NCI-H1048 (cell line): ENCODE results near the gene C1orf116.
A peak's percentile ranks its signal among the peaks of the same experiment; 100 is the strongest.

Source experiments
- DNase-seq: peaks from one replicate; lab custom pipeline; 2025; lab: John Stamatoyannopoulos, UW

Gene C1orf116

DNA sequence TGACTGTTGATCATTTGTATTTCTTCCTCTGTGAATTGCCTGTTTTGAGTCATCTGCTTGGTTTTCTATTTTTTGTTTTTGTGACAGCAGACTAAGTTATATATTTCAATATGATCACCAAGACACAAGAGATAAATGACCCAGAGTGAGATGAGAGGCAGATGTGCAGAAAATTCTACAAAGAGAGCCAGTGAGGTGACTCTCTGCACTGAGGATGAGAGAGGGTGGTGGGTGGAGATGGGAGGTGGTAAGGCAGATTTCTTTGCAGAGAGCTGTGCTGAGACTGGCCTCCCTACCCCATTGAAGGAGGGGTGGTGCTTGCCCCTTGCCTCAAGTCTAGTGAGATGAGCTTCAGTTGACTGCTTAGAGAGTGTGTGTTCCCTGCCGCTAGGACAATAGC lies 44.7 kb downstream of the C1orf116 start:
- no peak for DNase-seq

DNA sequence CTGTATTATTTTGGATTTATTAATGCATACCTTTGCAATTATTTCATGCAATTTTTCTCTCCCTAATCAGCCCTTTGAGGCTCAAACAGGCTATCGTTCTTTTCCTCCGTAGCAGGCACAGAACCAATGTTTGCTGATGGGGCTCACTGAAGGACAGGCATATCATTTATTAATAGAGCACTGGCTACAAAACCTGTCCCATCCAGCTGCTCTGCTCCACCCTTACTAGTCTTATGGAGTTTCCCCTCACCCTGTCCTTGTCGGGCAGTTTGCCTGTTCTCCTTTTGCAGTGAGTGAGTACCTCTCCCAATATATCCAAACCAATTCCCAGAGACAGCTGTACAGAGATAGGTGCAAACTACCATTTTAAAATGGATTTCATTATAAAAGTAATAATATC lies 45.7 kb downstream of the C1orf116 start:
- no peak for DNase-seq

DNA sequence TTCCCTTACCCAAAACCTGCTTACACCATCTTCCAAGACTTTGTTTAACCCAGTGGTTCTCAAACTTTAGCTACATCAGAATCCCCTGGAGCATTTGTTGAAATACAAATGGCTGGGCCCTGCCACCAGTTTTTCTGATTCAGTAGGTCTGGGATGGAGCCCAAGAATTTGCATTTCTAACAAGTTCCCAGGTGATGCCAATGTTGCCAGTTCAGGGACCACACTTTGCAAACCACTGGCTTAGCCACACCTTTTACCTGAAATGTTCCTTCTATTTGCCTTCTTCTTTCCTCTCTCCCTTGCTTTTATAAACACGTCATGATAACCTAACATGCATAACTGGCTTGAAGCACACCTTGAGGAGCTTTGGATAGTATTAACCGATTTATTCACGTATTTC lies 46.2 kb downstream of the C1orf116 start:
- no peak for DNase-seq

- no peak for DNase-seq
Observed at GRCh38 chr1:206985162-206985749, 47.3 kb downstream of the C1orf116 start.

GRCh38 chr1:206982216-206982615 lies 50.3 kb downstream of the C1orf116 start:
- peak; percentile 26 for DNase-seq

GRCh38 chr1:206979379-206980043 lies 53.0 kb downstream of the C1orf116 start:
- DNase-seq, result no peak

DNA sequence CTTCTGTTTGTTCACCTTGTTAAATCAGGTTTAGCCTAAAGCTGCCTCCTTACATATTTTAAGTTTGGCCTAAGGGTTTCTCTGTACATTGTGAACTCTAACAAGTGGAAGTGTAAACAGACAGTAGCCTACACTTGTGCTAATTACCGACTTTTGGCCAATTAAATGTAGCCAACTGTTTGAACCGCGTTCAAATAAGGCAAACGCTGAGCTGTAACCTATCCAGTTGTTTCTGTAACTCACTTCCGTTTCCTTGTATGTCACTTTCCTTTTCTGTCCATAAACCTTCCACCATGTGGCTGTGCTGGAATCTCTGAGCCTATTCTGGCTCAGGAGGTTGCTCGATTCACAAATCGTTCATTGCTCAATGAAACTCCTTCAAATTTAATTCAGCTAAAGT lies 54.3 kb downstream of the C1orf116 start:
- DNase-seq, result no peak

DNA sequence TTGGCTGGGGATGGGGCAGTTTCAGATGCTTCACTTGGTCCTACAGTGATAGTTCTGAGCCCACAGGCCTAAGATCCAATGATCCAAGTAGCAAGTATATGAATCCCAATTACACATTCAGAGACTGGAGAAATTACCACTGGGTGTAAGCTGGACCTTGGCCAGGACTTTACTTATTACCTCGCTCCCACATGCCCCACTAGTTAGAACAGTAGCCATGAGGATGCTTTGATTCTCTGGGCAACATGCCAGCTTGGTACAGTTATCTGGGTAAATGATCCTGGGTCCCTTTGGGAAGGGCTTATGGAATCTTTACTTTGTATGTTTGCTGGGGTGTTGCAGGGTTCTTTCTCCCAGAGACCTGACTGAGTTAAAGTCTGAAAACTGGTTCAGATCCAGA lies 57.2 kb downstream of the C1orf116 start:
- no peak for DNase-seq

- no peak for DNase-seq
Observed at GRCh38 chr1:206974140-206974539, 58.4 kb downstream of the C1orf116 start.

DNA sequence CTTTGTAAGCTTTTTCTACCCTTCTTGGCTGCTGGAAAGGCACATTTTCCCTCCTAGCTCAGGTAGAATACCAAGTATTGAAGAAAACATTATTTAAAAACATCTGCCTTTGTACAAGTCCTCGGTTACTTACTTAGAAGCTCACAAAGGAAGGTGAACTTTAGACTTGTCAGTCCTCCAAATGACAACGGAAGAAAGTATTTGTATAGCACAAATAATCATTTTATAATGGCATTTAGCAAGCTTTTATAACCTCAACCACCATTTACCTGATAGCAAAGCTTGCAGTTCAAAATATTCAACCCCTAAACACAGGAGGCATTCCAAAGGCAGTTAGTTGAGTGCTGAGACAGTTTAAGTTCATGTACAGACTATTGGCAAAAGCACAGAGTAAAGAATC lies 59.8 kb downstream of the C1orf116 start:
- no peak for DNase-seq

DNA sequence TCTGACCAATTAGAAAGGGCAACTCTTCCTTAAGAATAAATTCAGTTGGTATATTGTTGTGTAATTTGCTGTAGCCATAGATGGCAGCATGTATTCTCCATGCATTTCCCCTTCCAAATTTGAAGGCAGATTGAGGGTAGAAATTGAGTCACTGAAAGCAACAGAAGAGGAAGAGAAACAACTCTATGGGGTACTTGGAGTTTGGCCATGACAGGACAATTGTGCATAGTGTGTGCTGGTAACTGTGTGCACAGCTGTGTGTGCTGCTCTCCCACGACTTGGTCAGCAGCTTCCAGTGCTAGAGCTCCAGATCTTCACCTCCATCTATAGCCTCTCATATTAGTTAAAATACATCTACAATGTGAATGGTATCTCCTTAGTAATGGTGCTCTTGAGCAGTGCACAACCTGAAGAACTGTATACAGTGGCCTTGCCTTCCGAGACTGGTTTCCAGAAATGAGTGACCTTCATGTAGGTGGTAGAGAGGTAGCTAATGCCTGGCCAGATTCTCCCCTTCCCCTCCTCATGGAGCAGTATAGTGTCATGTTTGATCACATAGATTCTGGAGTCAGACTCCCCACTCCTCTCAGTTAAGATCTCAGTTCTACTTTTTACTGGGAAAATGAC lies 61.4 kb downstream of the C1orf116 start:
- DNase-seq, result no peak

DNA sequence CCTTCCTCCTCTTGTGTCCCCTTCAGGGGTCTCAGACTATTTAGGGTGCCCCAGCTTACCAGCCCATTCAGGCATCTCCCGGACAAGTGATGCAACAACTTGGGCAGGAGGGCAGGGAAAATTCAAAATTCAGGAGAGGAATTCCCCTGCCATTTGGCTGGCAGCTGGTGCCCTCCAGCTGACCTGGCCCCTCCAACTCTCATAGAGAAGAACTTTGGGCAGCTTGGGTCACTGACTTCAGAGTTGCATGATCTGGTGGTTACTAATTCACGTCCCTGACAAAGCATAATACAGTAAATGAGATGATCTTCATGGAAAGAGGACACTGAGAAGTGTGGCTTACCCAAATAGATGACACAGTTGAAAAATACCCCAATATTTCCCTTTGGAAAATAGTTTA lies 62.1 kb downstream of the C1orf116 start, which contains the start of gene FCAMR:
Gene FCAMR (minus strand): TSS at position 15 of the 400 bp plus-strand sequence. CDS start 335 bp downstream, outside the sequence.
- DNase-seq, result no peak

DNA sequence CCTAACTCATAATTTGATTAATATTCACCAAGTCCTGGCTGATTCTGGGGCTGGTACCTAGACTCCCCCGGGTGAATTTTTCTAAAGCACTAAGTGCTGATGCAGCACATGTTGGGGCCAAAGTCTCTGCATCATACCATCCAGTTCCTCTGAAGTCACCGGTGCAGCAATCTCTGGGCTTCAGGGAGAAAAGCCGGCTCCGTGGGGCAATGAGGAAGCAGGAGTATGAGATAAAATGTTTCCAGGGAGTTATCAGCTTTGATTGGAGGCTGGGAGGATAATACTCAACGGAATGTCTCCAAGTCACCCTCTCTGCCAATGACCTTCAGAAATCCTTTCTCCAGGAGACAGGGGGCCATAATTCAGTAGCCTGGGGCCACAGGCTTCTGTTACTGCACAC lies 63.5 kb downstream of the C1orf116 start:
- no peak for DNase-seq
